ENCODE data around the gene TIMM22.
"Not testable (repeated sequence)": the region's sequence is repeated elsewhere in the genome, so short reads cannot be mapped to it uniquely, and the experiment has no call there.

Gene TIMM22

DNA sequence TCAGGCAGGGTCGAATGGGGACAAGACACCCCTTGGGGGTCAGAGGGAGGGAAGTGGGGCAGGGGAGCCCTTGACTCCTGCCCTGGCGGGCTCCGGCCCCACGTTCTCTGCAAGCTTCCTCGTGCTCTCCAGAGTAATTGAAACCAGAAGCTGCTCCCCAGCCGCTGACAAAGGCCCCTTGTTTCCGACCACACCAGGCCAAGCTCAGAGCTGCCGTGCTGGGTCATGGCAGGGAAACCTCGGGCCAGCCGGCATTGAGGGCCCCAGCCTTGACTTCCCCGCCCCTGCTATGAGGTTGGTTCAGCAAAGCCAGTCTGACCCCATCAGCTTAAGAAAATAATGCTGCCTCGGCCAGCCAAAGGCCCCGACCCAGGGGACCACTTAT lies 43.3 kb downstream of the TIMM22 start:
- DNase-seq: no peak

DNA sequence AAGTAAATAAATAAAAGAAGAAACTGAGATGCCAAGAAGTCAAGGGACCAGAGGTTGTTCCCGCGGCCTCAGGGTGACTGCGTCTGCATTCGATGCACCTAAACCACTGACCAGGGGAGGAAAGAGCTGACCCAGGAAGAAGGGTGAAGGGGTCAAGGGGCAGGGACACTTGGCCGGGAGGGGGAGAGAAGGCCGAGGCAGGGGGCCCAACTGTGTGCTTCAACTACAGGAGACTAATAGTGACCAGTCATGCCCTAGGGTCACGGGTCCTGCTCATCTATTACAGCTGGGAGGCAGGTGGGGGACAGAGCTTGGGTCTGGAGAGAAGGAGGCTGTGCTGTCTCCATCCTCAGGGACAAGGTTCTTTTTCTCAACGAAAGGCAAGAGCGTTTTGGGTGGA lies 44.8 kb downstream of the TIMM22 start:
- no peak for DNase-seq

- no peak for DNase-seq
These were observed 45.6 kb downstream of the TIMM22 start for GRCh38 chr17:1042486-1042885.

DNA sequence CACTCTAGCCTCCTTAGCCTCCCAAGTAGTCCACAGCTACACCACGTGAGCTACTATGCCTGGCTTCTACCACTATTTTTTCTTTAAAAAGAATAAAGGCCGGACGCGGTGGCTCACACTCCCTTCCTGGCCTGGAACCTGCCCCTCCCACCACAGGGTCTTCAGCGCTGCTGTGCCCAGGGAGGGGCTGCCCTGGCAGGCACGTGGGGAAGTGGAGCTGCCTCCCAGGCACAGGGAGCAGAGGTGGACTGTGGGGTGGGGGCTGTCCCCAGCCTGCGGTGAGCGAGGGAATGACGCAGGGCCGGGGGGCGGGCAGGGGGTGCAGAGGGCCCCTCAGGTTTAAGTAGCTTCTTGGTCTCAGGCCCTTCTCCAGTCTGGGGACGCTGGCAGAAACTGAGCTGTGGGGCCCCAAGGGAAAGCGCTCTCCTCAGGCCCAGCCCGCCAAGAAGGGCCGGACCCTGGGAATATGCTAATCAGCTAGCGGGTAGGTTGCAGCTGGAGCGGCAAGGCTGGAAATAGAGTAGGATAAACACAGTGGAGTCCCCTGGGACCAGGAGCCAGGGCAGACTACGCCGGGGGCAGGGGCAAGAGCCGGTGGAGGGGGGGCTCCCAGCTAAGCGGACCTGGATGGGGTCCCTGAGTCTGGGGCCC lies 46.8 kb downstream of the TIMM22 start:
- DNase-seq: no peak

- DNase-seq: not testable (repeated sequence)
These were observed 47.6 kb downstream of the TIMM22 start for GRCh38 chr17:1044387-1045009.

DNA sequence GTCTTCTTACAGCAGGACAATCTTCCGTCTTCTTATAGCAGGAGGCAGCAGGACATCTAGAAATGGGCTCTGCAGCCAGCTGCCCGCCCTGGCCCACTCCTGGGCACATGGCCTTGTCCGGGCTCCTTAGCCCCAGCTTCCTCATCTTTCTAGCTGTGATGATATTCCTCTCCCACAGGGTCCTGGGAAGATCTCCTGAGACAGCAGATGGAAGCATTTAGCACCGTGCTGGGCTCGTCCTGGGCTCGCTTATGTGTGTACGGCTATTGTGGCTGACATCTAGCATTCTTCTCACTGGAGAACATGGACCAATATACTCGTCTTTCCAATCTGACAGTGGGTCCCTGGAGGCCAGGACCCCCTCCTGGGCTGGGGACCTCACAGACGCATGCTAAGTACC lies 48.5 kb downstream of the TIMM22 start:
- no peak for DNase-seq

DNA sequence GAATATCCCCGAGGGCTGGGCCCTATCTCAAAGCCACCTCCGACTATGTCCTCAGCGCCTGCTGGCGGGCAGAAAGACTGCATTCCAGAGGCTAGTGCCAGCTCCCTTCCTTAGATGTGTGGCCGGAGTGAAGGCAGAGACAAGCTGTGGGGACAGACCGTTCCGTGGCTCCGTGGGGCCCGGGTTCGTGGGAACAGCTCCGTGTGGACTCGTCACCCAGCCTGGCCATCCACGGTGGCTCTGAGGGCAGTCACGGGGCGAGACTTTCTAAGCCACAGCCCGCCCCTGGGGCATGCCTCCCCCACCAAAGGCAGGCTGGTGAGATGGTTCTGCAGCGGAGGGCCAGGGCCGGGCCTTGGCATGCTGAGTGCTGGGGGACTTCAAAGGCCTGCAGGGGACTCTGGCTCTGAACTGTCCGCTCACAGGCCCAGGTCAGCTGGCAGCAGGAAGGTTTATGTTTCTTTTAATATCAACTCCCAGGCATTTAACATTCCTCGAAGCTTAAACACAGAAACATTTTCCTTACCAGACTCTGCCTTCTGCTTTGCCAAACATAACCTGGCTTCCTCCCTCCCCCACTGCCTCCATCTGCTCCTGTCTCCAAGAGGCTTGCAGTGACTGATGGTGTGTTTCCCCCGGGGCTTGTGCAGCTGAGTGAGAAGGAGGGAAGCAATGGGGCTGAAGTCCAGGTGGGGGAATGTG lies 50.4 kb downstream of the TIMM22 start:
- no peak for DNase-seq

GRCh38 chr17:1047879-1048470 lies 51.0 kb downstream of the TIMM22 start:
- DNase-seq: no peak

- not testable (repeated sequence) for DNase-seq
These were observed 51.7 kb downstream of the TIMM22 start for GRCh38 chr17:1048516-1049115.

- DNase-seq: no peak
These were observed 52.7 kb downstream of the TIMM22 start for GRCh38 chr17:1049446-1050225.

DNA sequence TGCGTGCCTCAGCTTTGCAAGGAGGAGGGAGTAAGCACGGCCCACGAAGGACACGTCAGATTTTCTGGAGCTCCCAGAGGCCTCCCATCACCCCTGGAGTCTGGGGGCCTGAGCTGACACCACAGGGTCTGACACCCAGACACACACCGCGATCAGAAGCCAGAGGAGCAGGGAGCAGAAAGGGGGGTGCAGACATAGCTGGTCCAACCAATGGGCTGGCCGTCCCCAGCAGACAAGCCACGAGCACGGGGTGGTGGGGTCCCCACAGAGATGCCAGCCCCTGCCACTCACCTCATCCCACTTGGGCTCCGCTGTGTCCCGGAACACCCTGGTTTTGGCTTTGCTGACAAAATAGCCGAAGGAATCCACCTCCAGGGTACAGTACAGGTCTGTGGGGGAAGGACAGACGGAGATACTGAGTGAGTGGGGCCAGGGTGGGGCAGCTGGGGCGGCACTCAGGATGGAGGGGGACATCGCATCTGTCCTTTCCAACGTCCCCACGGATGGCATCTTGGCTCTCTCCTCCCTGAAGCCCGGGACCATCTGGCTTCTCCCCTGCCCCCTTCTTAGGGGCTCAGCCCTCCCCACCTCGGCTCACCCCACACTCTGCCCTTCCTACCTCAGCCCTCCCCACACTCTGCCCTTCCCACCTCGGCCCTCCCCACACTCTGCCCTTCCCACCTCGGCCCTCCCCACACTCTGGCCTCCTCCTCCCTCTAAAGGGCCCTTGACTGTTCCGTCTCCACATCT lies 53.5 kb downstream of the TIMM22 start:
- DNase-seq: no peak

GRCh38 chr17:1050996-1051925 lies 54.3 kb downstream of the TIMM22 start:
- no peak for DNase-seq

All from NCI-H2227 treated with DMSO at 0.1 percent for 48 hours (cell line).